Stimulated activated CD8-positive, alpha-beta memory T cell treated with anti-CD3 and anti-CD28 coated beads, Interleukin-4, amount 100 ng/mL, for 1 hour (primary cell): ENCODE data around the gene CCZ1B.
"Not testable (repeated sequence)": the region's sequence is repeated elsewhere in the genome, so short reads cannot be mapped to it uniquely, and the experiment has no call there.

Experiments
- DNase-seq, 2 donors: peaks; one replicate each; pipeline ENCODE4 v3.0.0-alpha.2; 2020; ENCODE audit warnings: low read depth in 2 of 2, low spot score in 1 of 2

The CCZ1B gene

DNA sequence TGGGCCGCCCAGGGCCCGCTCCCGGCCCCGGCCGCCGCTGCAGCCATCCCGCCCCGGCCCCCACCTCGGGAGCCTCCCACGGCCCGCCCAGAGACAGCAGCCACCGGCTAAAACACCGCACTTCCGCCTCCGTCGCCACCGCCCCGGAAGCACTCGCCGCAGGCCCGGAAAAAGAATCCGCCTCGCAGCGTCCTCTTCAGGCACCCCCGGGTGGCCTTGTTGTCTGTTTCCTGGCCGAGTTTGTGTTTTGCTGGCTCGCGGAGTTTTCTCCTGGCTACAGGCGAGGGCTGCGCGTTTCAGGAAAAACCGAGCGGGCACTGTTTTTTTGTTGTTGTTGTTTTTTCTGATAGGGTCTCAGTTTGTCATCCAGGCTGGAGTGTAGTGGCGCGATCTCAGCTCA, at the start of gene CCZ1B:
CCZ1B (minus strand) TSS at position 125 of the 400 bp plus-strand sequence; CDS start at position 47, 78 bp downstream.
- peak; percentile 66 to 71 for DNase-seq

DNA sequence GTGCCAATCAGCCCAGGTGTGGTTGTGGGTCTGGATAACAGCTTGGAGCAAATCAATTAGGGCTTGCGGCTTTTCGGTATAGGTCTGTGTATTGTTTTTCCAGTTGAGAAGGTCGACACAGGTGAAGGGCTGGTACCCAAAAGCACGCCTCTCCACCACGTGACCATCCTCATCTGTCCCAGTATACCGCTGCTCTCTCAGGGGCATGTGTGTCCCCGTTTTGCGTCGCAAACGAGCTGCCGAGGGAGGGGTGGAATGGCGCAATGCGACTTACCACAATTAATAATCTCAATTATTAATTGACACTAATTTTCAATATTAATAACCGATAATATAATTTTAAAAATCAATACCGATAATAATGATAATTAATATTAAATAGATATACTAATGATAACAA, 48.9 kb upstream of the CCZ1B start:
- DNase-seq, result not testable (repeated sequence)

DNA sequence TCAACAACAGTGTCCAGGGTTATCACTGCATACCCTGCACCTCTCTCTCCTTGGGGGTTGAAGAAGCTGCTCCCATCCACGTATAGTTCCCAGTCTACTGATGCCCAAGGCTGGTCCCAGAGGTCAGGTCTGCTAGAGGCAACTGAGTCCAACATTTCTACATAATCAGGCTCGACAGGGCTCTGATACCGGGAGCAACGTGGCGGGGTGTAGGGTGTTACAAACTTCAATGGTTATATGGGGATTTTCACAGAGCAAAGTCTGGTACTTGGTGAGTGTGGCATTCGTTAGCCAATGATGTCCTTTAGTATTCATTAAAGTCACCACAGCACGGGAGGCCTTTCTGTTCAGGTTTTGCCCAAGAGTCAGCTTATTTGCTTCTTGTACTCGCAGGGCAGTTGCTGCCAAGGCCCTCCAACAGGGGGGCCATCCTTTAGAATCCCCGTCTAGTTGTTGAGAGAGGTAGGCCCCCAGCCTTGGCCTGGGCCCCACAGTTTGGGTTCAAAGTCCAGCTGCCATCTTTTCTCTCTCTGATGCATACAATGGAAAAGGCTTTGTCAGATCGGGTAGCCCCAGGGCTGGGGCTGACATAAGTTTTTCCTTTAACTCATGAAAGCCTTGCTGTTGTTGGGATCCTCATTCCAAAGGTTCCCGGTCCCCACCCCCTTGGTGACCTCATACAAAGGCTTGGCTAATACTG, 46.3 kb upstream of the CCZ1B start:
- DNase-seq, result not testable (repeated sequence)

DNA sequence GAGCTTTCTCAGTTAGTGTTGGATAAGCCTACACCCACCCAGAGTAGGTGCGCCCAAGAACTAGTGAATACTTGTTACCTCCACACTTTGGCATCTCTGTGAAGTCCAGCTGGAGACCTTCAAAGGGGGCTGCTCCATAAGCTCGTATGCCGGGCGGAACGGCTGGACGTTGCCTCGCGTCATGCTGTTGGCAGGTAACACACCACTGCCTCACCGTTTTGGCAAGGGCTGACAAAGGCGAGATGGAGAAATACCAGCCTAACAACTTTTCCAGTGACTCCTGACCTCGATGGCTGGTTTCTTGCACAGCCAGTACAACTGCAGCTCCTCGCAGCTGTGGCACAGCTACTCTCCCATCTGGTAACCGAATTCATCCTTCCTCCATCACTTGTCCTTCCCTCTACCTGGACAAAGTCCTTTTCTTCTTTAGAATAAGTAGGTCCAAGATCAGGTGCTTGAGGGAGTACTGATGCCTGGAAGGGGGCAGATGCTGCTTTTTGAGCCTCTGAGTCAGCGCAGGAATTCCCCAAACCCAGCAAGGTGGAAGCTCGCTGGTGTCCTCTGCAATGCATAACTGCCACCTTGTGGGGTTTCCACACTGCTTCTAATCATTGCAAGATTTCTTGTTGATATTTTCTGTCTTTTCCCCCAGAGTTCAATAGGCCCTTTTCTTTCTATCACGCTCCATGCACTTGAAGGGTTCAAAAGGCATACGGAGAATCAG, 45.5 kb upstream of the CCZ1B start:
- DNase-seq, result not testable (repeated sequence)

DNA sequence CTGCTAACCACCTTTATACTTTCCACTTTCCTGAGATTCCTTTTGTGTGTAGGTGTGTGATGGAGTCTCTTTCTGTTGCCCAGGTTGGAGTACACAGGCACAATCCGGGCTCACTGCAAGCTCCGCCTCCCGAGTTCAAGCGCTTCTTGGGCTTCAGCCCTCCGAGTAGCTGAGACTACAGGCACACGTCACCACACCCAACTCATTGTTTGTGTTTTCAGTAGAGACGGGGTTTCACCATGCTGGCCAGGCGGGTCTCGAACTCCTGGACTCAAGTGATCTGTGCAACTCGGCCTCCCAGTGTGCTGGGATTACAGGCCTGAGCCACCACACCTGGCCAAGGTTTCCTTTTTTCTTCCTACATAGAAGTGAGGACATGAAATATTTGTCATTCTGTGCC, 38.7 kb upstream of the CCZ1B start:
- DNase-seq, result not testable (repeated sequence)

DNA sequence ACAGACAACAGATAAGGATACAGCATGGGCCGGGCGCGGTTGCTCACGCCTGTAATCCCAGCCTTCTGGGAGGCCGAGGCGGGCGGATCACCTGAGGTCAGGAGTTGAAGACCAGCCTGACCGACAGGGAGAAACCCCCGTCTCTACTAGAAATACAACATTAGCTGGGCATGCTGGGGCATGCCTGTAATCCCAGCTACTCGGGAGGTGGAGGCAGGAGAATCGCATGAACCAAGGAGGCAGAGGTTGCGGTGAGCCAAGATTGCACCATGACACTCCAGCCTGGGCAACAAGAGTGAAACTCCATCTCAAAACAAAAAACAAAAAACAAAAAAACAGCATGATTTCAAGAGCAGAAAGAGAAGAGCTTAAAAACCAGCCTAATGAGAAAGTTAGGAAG, 38.1 kb upstream of the CCZ1B start:
- DNase-seq, result not testable (repeated sequence)

DNA sequence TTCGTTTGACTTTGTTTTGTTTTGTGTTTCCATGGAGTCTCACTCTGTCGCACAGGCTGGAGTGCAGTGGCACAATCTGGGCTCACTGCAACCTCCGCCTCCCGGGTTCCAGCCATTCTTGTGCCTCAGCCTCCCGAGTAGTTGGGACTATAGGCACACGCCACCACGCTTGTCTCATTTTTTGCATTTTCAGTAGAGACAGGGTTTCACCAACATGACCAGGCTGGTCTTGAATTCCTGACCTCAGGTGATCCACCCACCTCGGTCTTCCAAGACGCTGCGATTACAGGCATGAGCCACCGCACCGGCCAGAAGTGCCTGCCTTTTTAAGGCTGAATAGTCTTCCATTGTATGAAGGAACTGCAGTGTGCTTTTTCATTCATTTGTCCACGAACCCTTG, 36.8 kb upstream of the CCZ1B start:
- DNase-seq, result not testable (repeated sequence)

DNA sequence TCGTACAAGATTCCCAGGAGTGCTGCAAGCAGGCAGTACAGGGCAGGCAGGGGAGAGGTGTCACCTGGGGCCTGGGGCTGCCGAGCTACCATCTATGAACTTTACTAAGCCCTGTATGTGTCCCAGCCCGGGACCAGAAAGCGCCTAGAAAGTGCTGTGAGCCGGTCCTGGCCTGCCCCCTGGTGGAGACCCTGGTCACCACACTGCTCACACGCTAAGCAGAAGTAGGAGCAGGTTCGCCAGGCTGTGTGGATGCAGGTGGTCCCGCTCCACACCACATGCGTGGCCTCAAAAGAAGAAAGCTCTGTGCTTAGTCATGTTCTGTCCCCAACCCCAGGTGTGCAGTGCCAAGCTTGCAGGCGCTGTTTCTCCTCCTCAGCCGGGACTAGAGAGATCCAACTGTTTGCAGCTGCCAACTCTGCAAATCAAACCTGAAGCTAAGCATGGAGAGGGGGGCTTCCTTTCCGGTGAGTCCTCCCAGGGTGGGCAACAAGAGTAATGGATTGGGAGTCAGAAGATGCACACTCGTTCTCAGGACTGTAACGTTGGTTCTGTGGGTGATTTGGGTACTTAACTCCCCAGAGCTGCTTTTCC, 31.7 kb upstream of the CCZ1B start:
- peak; percentile 43 to 57 for DNase-seq

DNA sequence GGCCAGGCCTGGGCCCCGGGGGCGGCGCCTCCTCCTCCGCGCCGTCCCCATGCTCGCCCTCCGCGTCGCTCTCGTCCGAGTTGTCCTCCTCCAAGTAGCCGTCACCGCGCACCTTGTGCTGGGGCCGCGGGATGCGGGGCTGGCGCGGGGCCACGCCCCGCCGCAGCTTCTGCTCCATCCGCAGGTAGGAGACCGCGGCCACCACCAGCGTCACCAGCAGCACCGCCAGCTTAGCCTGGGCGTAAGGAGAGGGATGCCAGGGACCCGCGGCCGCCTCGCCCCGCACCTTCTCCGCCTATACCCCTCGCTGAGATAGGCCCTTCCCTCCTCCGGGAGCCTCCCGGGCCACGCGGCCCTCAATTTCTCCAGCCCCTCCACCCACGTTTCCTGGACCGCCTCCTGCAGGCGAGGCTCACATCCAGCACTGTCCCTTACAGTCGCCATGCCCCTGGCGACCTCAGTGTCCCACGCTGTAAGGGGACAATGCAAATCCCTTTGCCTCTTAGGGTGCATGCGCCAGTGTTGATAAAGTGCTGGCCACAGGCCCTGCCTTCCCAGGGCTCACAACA, 29.6 kb upstream of the CCZ1B start:
- not testable (repeated sequence) for DNase-seq

DNA sequence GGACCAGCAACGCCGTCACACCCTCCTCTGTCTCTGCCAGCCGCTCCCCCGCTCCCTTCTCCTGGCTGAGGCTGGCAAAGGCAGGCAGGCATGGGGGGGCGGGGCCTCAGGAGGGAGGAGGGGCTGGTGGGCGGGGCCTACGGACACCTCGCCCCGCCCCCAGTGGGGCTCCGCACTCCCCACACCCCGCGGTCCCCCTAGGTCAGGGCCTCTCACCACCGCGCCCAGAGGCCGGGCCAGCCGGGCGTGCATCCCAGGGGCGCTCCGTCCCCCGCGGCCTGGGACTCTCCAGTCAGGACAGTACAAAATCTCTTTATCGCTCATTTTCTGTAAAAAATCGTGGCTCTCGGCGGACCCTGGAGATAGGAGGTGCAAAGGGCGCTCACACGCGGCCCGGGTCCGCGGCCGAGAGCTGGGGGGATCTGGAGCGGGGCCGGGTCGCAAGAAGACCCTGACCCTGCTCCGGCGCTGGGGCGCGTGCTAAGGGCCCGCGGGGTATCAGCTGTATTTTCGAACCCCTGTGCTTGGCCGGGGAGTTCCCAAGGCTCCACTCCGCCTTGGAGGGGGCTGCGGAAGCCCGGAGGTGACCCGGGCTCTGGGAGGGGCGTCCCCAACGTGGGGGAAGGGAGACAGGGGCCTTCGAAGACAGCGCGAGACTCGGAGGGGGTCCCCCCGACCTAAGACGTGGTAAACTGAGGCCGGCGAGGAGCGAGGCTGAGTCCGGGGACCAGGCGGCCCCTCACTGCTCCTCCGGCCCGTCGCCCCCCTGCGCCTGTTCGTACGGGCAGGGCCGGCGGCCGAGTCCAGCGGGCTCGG, 28.9 kb upstream of the CCZ1B start:
- not testable (repeated sequence) for DNase-seq

DNA sequence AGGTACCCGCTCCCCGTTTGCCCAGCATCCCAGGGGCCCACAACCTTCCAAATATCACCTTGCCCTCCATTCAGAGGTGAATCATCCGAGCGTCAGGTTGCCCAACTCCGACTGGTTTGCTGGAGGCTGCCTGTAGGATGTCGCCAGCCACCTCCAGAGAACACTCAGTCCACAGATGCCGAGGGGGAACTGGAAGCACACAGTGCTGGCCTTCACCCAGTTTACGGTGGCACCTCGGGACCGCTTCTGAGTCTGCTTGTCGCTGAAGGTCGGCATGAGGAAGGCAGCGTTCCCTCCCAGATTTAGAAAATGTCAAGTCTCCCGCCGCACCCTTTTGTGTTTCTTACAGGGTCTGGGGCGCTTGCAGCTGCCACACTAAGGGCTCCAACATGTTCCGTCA, 27.6 kb upstream of the CCZ1B start:
- DNase-seq, result not testable (repeated sequence)

DNA sequence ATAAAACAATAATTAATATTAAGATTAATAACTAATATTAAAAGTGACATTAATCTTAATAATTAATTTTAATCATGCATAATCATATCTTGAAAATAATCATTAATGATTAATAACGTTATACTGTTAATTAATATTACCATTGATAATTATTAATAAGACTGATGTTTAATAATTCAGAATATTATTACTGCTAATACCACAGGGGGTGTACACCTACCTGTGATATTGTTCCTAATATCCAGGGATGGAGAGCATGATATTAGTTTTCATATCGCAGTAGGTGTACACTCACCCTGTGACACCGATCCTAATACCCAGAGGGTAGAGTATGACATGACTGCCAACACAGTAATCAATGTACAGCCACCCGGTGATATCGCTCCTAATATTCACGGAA, 23.1 kb upstream of the CCZ1B start:
- not testable (repeated sequence) for DNase-seq

DNA sequence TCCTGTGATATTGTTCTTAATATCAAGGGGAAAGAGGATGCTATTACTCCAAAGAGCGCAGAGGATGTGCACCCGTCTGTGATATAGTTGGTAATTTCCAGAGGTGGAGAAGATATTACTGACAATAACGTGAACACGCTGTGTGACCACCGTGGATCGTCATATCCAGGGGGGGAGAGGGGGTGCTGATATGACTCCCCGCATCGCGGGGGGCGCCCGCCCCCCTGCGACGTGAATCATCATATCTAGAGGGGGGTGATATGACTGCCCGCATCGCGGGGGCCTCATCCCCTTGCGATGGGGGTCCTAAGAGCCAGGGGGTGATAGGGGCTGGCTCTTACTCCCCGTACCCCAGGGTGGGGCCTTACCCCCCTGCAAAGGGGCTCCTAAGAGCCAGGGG, 21.7 kb upstream of the CCZ1B start:
- not testable (repeated sequence) for DNase-seq

DNA sequence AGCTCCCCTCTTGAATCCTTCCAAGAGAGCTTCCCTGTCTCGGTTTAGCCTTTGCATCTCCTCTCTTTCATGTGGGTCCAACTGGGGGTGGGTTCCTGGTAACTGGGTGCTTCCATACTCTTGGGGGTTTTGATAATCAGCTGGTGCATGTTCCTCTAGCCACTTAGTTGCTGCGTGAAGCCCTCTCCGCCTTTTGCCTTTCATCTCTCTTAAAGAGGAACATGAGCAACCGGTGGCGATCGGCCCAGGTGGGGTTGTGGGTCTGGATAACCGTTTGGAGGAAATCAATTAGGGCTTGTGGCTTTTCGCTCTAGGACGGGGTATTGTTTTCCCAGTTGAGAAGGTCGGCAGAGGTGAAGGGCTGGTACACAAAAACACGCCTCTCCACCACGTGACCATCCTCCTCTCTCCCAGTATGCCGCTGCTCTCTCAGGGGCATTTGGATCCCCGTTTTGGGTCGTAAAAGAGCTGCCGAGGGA, 19.9 kb upstream of the CCZ1B start:
- not testable (repeated sequence) for DNase-seq

DNA sequence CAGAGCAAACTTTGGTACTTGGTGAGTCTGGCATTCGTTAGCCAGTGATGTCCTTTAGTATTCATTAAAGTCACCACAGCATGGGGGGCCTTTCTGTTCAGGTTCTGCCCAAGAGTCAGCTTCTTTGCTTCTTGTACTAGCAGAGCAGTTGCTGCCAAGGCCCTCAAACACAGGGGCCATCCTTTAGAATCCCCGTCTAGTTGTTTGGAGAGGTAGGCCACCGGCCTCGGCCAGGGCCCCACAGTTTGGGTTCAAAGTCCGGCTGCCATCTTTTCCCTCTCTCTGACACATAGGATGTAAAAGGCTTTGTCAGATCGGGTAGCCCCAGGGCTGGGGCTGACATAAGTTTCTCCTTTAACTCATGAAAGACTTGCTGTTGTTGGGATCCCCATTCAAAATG, 17.6 kb upstream of the CCZ1B start:
- DNase-seq, result not testable (repeated sequence)

DNA sequence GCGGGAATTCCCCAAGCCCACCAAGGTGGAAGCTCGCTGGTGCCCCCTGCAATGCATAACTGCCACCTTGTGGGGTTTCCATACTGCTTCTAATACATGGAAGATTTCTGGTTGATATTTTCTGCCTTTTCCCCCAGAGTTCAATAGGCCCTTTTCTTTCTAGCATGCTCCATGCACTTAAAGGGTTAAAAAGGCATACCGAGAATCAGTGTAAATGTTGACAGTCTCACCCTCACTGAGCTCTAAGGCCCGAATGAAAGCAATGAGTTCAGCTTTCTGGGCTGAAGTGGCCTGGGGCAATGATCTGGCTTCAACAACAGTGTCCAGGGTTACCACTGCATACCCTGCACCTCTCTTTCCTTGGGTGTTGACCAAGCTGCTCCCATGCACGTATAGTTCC, 17.0 kb upstream of the CCZ1B start:
- DNase-seq, result not testable (repeated sequence)

DNA sequence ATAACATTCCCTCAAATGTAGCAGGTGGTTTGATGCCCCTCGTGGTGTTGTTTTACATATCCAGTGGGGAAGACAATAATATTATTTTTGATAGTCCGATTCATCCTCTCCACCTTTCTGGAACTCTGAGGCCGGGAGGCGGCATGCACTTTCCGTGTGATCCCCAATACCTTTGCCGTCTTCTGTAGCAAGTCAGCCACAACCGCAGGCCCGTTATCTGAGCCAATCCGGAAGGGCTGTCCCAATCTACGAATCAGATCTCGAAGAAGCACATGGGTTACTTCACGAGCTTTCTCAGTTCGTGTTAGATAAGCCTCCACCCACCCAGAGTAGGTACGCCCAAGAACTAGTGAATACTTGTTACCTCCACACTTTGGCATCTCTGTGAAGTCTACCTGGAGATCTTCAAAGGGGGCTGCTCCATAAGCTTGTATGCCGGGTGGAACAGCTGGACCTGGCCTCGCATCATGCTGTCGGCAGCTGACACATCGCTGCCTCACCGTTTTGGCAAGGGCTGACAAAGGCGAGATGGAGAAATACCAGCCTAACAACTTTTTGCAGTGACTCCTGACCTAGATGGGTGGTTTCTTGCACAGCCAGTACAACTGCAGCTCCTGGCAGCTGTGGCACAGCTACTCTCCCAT, 16.3 kb upstream of the CCZ1B start:
- DNase-seq, result not testable (repeated sequence)

DNA sequence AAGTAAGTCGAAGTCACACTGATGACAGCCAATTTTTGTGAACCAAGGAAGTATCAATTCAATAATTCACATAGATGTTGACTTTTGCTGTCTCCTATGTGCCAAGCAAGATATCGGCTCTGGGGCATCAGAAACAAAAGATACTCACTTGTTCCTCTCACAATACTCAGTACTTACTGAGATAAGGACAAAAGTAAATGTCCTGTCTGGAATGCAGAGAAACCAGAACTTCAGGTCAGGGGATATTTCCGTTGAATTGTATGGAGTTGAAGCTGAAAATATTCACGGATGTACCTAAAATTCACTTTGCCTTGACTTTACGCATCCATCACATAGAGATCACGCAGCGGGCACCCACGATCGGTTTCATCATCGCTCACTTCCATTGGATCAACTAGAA, 11.0 kb upstream of the CCZ1B start:
- DNase-seq, result not testable (repeated sequence)

DNA sequence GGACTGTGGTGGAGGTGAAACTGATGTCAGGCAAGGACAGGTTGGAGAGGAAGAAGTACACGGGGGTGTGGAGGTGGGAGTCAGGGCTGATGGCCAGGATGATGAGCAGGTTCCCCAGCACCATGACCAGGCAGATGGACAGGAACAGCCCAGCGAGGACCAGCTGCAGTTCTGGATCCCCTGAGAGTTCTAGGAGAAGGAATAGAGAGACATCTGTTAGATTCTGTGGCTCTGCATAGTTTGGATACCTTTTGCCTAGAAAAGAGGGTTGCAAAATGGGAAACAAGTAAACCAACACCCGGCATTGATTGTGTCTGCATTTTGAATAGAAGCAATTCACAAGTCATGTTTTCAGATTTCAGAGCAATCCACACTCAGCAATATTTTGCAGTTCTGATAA, 9.4 kb upstream of the CCZ1B start:
- not testable (repeated sequence) for DNase-seq

DNA sequence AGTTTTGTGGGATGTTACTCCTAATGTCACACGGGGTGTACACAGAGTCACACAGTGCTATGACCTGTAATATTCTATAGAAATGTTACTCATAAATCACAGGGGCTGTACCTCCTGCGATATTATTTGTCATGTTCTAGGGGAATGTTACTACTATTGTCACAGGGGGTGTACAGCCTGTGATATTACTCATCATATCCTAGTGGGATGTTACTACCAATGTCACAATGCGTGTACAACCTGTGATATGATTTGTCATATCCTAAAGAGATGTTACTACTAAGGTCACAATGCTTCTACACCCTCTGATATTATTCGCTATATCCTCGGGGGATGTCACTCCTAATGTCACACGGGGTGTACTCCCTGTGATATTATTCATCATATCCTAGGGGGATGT, 7.6 kb upstream of the CCZ1B start:
- DNase-seq, result no peak
